ENCODE measurements around the gene SLC9C1.

Gene SLC9C1

GRCh38 chr3:112126511-112126911, 167.5 kb downstream of the SLC9C1 start:
- no peak for TF ChIP-seq CTCF (IDR thresholded peaks at IDR 0.05; ENCODE audit: low read depth, low read length)
- H3K4me3 ChIP-seq (ENCODE audit: low read depth, low read length), result no peak overlapping the region

GRCh38 chr3:112124907-112125607, 169.0 kb downstream of the SLC9C1 start:
- no peak overlapping the region for H3K4me3 ChIP-seq (ENCODE audit: low read depth, low read length)
- no peak for TF ChIP-seq CTCF (IDR thresholded peaks at IDR 0.05; ENCODE audit: low read depth, low read length)

- no peak for TF ChIP-seq CTCF (IDR thresholded peaks at IDR 0.05; ENCODE audit: low read depth, low read length)
- H3K4me3 ChIP-seq (ENCODE audit: low read depth, low read length), result no peak overlapping the region
These were observed 170.5 kb downstream of the SLC9C1 start for GRCh38 chr3:112123548-112123947.

GRCh38 chr3:112122870-112123269, 171.1 kb downstream of the SLC9C1 start:
- TF ChIP-seq CTCF (IDR thresholded peaks at IDR 0.05; ENCODE audit: low read depth, low read length), result no peak
- H3K4me3 ChIP-seq (ENCODE audit: low read depth, low read length), result no peak overlapping the region

GRCh38 chr3:112121577-112122547, 172.2 kb downstream of the SLC9C1 start:
- TF ChIP-seq CTCF (IDR thresholded peaks at IDR 0.05; ENCODE audit: low read depth, low read length), result no peak
- no peak overlapping the region for H3K4me3 ChIP-seq (ENCODE audit: low read depth, low read length)

GRCh38 chr3:112119962-112120836, 173.8 kb downstream of the SLC9C1 start:
- no peak overlapping the region for H3K4me3 ChIP-seq (ENCODE audit: low read depth, low read length)
- no peak for TF ChIP-seq CTCF (IDR thresholded peaks at IDR 0.05; ENCODE audit: low read depth, low read length)

Measured in WI38 (cell line).